ENCODE results near the gene COX10.

DNA sequence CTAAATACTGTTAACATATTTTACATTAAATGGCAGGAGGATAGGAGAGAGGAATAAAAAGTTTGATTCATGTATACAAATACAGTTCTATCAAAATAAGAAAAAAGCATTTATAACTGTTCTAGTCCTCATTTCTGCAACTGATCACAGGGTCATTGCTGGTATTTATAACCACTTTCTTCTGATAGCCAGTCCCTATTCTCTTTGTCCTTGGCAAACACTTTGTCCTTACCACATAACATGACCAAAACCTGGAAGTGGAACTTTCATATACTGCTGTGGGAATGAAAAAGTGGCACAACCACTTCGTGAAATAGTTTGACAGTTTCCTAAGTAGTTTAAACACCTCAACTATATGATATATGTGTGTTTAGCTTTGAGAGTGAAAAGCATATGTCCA lies 84.1 kb downstream of the COX10 start:
- TF ChIP-seq, protein P1, sequence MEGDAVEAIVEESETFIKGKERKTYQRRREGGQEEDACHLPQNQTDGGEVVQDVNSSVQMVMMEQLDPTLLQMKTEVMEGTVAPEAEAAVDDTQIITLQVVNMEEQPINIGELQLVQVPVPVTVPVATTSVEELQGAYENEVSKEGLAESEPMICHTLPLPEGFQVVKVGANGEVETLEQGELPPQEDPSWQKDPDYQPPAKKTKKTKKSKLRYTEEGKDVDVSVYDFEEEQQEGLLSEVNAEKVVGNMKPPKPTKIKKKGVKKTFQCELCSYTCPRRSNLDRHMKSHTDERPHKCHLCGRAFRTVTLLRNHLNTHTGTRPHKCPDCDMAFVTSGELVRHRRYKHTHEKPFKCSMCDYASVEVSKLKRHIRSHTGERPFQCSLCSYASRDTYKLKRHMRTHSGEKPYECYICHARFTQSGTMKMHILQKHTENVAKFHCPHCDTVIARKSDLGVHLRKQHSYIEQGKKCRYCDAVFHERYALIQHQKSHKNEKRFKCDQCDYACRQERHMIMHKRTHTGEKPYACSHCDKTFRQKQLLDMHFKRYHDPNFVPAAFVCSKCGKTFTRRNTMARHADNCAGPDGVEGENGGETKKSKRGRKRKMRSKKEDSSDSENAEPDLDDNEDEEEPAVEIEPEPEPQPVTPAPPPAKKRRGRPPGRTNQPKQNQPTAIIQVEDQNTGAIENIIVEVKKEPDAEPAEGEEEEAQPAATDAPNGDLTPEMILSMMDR (conservative IDR thresholded peaks at IDR 0.05), result no peak
- no peak for TF ChIP-seq ZFX (IDR thresholded peaks at IDR 0.05)
